Left renal pelvis (tissue), 4 donors: Measurements from ENCODE around the gene APOBR. TPM values are rescaled to one million over a fixed set of nuclear protein-coding genes. Genes with fewer than 3 reads are reported as not detected.
A peak's percentile ranks its signal among the peaks of the same experiment; 100 is the strongest.
"Not testable (repeated sequence)": the region's sequence is repeated elsewhere in the genome, so short reads cannot be mapped to it uniquely, and the experiment has no call there.

Experiments used
- DNase-seq, 4 donors: peaks; one replicate each; pipeline ENCODE4 v3.0.0-alpha.2; 2013; ENCODE audit warnings: low read depth in 4 of 4, low spot score in 3 of 4
- polyA plus RNA-seq, 4 donors: library from polyadenylated mRNA; unstranded; fragments of 120-200 nt; gene quantifications; one replicate each; pipeline ENCODE4 v1.2.1, GENCODE V29; 2013; ENCODE audit not compliant: insufficient read length in 4 of 4

Gene APOBR
- polyA plus RNA-seq, 4 donors: 0.50 to 1.1 (median 0.76) TPM

- no peak for DNase-seq
Observed at GRCh38 chr16:28526201-28527099, 32.0 kb downstream of the APOBR start.

GRCh38 chr16:28527100-28527785 lies 32.8 kb downstream of the APOBR start:
- not testable (repeated sequence) for DNase-seq

GRCh38 chr16:28527985-28528384 lies 33.5 kb downstream of the APOBR start:
- no peak for DNase-seq

GRCh38 chr16:28528463-28528867 lies 34.0 kb downstream of the APOBR start:
- no peak for DNase-seq

- no peak for DNase-seq
Observed at GRCh38 chr16:28529124-28529523, 34.7 kb downstream of the APOBR start.

GRCh38 chr16:28531777-28532744 lies 37.6 kb downstream of the APOBR start:
- DNase-seq: no peak

- DNase-seq: no peak
Observed at GRCh38 chr16:28532940-28533647, 38.7 kb downstream of the APOBR start.

GRCh38 chr16:28534542-28535373 lies 40.3 kb downstream of the APOBR start:
- no peak for DNase-seq

GRCh38 chr16:28537076-28537475 lies 42.6 kb downstream of the APOBR start:
- no peak for DNase-seq

GRCh38 chr16:28537964-28538732 lies 43.7 kb downstream of the APOBR start:
- DNase-seq: no peak

- peak; percentile 53 to 59 (median 57) for DNase-seq
Observed at GRCh38 chr16:28538733-28539596, 44.5 kb downstream of the APOBR start, which contains the start of gene NUPR1. TSS of gene NUPR1 (minus strand) at chr16:28538974. CDS start at chr16:28538907, 67 bp downstream.

- no peak for DNase-seq
Observed at GRCh38 chr16:28540346-28540745, 45.9 kb downstream of the APOBR start.

- no peak for DNase-seq
Observed at GRCh38 chr16:28542646-28543045, 48.2 kb downstream of the APOBR start.

- DNase-seq: no peak
Observed at GRCh38 chr16:28543072-28543471, 48.6 kb downstream of the APOBR start.

GRCh38 chr16:28544998-28545397 lies 50.6 kb downstream of the APOBR start:
- no peak for DNase-seq

GRCh38 chr16:28545964-28546363 lies 51.5 kb downstream of the APOBR start:
- not testable (repeated sequence) for DNase-seq

- DNase-seq: no peak
Observed at GRCh38 chr16:28546626-28547025, 52.2 kb downstream of the APOBR start.
